ENCODE data around the gene OSTF1. TPM values are rescaled to one million over a fixed set of nuclear protein-coding genes. Genes with fewer than 3 reads are reported as not detected.

Gene OSTF1
- total and polyA plus RNA-seq, 10 of the 15 experiments (the other 5 are each of a cell fraction or from before 2014, with no cell fraction given), result 36.2 to 82.4 (median 46.9) TPM

GRCh38 chr9:75142202-75142601, 53.9 kb downstream of the OSTF1 start:
- ATAC-seq, result no peak
- WGBS (ENCODE audit: insufficient coverage, insufficient replicate concordance, low lambda C conversion rate, missing lambda C conversion rate), result 18% methylated on average over 2 of the region's 2 CpGs
- H4K20me1 ChIP-seq (ENCODE audit: control insufficient read depth, insufficient read depth), result no peaks in the 10 kb centered on the region
- H3K27ac ChIP-seq (ENCODE audit: control insufficient read depth, insufficient read depth), result 0 out of 2 replicates have a peak overlapping the region, but pooled peaks have one; percentile 6
- no peak overlapping the region; the same call in 1 of the 2 replicates for H2AFZ ChIP-seq (ENCODE audit: control insufficient read depth, low read depth, low read length)
- H3K4me2 ChIP-seq (ENCODE audit: control insufficient read depth, insufficient read depth), result no peak overlapping the region
- BruUV-seq (replicated peaks), result no TSS peak
- CTCF ChIA-PET, result no interaction called here
- no peaks in the 10 kb centered on the region for H3K4me1 ChIP-seq (ENCODE audit: control insufficient read depth, insufficient read depth, low read length)
- peak; percentile 31 for FAIRE-seq
- SMC1A ChIA-PET (ENCODE audit: uncharacterized antibody, unreplicated experiment), result interaction anchor here (1.9 kb wide), 1 partner anchor 15 kb away, joined by 6 read pairs; no protein-coding TSS in a partner anchor
- no peak overlapping the region for H3K9ac ChIP-seq (ENCODE audit: control insufficient read depth, insufficient read depth, low read length)
- intact Hi-C loops (cut with micrococcal nuclease; ENCODE audit: unreplicated experiment) (no loop called here), in situ Hi-C loops (cut with MboI) (no loop called here)
- DNase-seq (ENCODE audit: low read depth, low spot score), result no peak
- TF ChIP-seq MLLT1 (IDR thresholded peaks at IDR 0.05), result no peak
- no peak for TF ChIP-seq RAD21 (IDR thresholded peaks at IDR 0.05; ENCODE audit: insufficient read depth, low read depth, low read length)
- TF ChIP-seq CEBPB (IDR thresholded peaks at IDR 0.05; ENCODE audit: borderline replicate concordance in 1 of 2, low read depth in 2 of 2, low read length in 2 of 2), result no peak
- no peak for TF ChIP-seq RBBP5 (conservative IDR thresholded peaks at IDR 0.05)
- TF ChIP-seq TCF7 (IDR thresholded peaks at IDR 0.05; ENCODE audit: borderline replicate concordance), result no peak
- TF ChIP-seq NBN (IDR thresholded peaks at IDR 0.05), result no peak
- TF ChIP-seq GABPA (IDR thresholded peaks at IDR 0.05; ENCODE audit: low read depth), result no peak
- no peak for TF ChIP-seq EZH2 (IDR thresholded peaks at IDR 0.05; ENCODE audit: borderline replicate concordance, control insufficient read depth, low read depth, low read length)
- TF ChIP-seq BRCA1 (IDR thresholded peaks at IDR 0.05; ENCODE audit: low read depth, low read length), result no peak
- no peak overlapping the region for H3K4me3 ChIP-seq
- POLR2A ChIA-PET, result no interaction called here
- H3K36me3 ChIP-seq (ENCODE audit: control insufficient read depth in 2 of 2, insufficient read depth in 2 of 2, low read length in 1 of 2), result peaks cover 6 to 27% of the 10 kb centered on the region in 2 experiments
- no peaks in the 10 kb centered on the region; the same call in 2 of the 3 replicates for H3K9me3 ChIP-seq (replicated peaks; ENCODE audit: control insufficient read depth, insufficient read depth, low read length)
- no peaks in the 10 kb centered on the region for H3K79me2 ChIP-seq (ENCODE audit: control insufficient read depth, insufficient read depth, low read length)
- H3K27me3 ChIP-seq (replicated peaks in 1 of 2; ENCODE audit: control insufficient read depth in 2 of 2, insufficient read depth in 2 of 2, low read length in 1 of 2), result no peaks in the 10 kb centered on the region
- RAD21 ChIA-PET (ENCODE audit: unreplicated experiment), result no interaction called here

All from GM12878 (cell line).